HG03432 (cell line): Measurements from ENCODE around the gene SAC3D1.
"Not testable (repeated sequence)": the region's sequence is repeated elsewhere in the genome, so short reads cannot be mapped to it uniquely, and the experiment has no call there.

Source experiments
- ATAC-seq: cut with Tn5 transposase; IDR thresholded peaks from one replicate; pipeline ENCODE4 v1.9.1; 2021; ENCODE audit warnings: mild to moderate bottlenecking, moderate library complexity; ENCODE audit not compliant: unreplicated experiment

The SAC3D1 gene

DNA sequence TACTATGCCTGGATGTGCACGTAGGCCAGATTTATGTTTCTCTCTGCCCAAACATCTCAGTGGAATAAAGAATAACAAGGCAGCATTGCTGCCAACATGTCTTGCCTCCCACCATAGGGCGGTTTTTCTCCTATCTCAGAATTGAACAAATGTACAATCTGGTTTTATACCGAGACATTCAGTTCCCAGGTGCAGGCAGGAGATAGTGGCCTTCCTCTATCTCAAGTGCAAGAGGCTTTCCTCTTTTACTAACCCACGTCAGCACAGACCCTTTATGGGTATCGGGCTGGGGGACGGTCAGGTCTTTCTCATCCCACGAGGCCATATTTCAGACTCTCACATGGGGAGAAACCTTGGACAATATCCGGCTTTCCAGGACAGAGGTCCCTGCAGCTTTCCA, 17.5 kb upstream of the SAC3D1 start:
- not testable (repeated sequence) for ATAC-seq

DNA sequence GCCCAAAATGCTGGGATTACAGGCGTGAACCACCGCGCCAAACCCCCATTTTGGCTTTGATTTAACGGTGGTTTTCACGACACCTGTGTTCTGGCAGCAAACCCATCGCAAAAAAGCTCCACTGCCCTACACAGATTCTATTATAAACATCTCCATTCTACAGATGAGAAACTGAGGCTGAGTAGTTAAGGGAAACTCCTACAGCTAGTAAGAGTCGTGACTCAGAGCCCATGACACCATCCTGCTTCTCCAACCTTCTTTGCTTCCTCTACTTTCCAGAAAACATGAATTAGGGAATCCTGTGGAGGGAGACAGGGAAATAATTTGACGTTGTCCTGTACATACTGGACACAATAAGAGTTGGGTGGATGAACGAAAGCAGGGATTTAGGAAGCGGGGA, 14.2 kb upstream of the SAC3D1 start:
- ATAC-seq, result no peak

DNA sequence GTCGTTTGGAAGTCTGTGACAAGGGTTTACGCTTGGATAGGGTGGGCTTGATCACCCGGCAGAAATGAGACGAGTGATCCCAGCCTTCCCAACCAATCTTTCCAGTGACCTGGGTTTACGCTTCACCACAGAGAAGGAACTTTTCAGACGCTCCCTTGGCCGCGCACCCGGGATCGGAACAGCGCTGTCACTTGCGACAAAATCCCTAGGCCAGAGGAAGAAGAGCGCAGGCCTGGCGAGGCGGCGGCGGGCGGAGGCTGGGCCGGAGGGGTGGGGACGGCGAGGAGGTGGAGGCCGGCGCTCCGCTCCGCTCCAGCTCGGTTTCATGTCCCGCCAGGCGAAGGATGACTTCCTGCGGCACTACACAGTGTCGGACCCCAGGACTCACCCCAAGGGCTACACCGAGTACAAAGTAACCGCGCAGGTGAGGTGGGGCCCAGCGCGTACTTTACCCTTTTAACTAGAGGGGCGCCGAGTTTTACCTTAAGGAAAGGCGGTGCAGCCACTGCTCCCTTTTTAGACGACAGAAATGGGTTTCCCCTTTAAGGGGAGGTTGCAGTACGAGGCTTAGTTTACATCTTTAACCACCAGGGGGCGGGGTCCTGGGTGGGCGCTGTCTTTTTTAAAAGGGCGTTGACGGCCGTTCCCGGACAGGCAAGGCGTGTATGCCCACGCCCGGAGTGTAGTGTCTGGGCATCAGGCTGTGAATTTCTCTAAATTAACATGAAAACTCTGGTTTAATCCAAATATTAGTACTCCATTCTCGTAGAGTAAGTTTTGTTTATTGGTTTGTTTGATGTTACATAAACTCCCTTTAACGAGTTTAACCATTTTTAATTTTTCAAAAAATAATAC, 13.6 kb upstream of the SAC3D1 start, which contains the start of gene SNX15:
SNX15 (plus strand) TSS at position 227 of the 855 bp plus-strand sequence; CDS start at position 326, 99 bp downstream.
- ATAC-seq, result peak; percentile 89

DNA sequence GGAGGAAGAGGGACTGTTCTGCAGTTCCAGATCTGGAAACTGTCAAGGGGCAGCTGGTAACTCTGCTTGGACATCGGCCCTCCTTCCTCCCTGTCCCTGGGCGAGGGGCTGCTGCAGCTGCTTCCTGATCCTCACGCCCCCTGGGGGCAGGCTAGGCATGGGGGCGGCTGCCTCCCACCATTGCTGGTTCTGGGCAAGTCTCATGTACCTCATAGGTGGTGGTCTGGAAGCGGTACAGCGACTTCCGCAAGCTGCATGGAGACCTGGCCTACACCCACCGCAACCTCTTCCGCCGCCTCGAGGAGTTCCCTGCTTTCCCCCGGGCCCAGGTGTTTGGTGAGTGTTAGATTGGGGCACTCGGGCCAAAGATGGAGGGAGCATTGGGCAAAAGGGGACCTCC, 8.8 kb upstream of the SAC3D1 start:
- no peak for ATAC-seq

DNA sequence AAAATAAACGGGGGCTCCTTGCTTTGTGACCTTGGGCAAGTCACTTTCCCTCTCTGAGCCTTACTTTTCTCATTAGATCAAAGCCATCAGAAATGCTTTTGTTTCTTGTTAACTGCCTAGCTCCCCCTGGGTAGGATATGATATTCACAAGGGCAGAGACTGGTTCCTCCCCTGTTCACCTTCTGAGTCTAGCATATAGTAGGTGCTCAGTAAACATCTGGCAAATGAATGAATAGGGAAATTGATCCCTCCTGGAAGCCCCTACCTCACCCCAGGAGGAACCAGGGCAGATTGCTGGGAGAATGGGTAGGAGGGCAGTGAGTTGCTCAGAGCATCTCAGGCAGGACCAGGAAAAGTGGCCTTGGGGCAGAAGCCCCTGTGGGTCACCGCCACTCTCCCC, 6.6 kb upstream of the SAC3D1 start:
- no peak for ATAC-seq

DNA sequence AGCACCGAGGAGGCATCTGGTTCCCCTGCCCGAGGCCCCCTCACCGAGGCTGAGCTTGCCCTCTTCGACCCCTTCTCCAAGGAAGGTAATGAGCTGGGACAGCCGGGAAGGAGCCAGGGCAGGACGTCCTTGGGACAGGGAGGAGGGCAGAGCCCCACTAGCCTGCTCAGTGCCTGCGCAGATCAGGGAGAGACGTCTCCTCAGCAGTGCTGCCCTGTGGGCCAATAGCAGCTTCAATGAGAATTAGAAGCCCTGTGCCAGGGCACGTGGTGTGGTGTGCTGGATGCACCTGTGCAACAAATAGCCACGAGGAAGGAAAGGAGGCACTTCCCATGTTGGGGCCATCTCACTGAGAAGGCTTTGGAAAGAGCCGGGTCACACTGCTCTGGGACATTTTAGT, 5.4 kb upstream of the SAC3D1 start:
- no peak for ATAC-seq

DNA sequence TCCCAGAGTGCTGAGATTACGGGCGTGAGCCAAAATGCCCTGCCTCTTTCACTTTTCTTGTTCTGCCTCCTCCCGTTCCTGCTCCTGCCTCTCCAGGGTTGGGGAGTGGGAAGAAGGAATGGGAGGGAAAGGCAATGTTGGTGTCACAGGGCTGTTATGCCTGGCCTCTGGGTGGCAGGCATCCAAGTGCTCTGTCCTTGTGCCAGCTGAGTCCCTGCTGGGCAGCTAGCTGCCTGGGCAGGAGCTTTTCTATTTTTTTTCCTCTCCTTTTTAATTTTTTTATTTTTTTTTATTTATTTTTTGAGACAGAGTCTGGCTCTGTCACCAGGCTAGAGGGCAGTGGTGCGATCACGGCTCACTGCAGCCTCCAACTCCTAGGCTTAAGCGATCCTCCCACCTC, 4.1 kb upstream of the SAC3D1 start:
- no peak for ATAC-seq

DNA sequence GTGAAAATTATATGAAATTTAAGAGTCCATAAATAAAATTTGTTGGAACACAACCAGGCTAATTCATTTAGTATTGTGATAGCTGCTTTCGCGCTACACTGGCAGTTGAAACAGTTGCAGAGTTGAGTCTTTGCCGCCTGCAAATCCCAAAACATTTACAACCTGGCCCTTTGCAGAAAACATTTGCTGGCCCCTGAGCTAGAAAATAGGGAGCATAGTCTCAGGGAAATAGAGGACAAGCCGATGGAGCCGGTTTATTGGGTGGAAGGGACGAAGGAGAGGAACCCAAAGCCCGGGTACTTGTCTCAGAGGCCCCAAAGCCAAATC, 527 bp upstream of the SAC3D1 start:
- no peak for ATAC-seq

DNA sequence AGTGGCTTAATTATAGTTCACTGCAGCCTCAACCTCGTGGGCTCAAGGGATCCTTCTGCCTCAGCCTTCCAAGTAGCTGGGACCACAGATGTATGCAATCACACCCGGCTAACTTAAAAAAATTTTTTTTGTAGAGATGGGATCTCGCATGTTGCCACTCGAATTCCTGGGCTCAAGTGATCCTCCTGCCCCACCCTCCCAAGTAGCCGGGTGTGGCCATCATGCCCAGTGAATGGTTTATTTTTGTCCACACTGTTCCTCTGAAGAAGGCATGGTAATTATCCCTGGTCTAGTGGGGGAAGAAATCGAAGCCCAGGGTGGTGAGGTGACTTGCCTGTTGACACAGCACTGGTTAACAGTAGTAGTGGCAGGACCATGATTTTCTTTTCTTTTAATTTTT, 1.9 kb downstream of the SAC3D1 start:
- no peak for ATAC-seq

DNA sequence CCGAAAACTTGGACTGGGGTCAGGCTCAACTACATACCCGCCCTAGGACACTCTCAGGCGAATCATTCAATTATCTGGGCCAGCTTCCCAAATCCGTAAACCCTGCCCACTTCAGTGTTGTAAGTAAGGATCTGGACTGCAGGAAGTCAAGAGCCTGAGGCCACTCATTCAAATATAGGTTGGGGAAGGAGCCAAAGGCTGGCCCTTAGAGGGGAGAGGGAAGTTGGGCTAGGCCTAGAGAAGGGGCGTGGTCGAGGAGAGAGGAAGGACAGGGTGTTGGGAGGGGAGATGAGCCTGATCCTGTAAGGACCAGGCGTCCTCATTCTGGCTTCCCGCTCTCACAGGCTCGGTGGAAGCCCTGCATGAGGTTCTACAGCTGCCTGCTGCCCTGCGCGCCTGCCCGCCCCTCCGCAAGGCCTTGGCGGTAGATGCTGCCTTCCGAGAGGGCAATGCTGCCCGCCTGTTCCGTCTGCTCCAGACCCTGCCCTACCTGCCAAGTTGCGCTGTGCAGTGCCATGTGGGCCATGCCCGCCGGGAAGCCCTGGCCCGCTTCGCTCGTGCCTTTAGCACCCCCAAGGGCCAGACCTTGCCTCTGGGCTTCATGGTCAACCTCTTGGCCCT, 3.0 kb downstream of the SAC3D1 start:
- no peak for ATAC-seq

DNA sequence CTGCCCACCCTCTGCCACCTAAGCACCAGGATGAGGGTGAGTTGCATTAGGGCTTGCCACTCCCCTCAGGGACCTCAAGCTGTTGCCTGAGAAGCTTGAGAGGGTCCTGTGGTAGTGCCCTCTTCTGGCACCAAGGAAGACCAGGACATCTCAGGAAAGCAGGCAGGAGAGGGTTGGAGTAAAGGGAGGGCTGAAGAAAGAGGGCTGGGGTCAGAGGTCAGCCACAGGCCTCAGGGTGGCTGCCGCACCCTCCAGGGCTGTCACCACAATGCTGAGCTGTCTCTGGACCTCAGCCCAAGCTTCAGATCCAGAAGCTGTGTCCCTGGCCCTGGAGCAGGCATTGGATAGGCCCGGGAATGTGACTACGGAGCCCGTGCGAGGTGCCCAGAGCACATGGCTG, 4.1 kb downstream of the SAC3D1 start:
- ATAC-seq, result no peak

DNA sequence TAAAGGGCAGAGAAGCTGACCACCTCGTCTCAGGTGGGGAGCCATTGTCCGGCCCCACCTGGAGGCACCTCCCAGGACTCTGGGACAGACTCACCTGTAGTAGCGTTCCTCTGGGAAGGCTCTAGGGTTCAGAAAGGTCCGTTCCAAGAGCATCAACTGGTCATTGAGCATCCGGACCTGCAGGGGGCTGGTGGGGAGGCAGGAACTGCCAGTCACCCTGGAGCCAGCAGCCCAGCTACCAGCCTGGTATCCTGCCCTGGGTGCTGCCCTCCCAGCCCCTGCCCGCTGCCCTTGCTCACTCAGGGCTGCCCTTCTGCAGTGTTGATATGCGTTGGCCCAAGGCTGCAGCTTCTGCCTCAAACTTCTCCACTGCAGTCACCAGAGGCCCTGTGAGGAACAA, 4.7 kb downstream of the SAC3D1 start:
- ATAC-seq, result no peak

DNA sequence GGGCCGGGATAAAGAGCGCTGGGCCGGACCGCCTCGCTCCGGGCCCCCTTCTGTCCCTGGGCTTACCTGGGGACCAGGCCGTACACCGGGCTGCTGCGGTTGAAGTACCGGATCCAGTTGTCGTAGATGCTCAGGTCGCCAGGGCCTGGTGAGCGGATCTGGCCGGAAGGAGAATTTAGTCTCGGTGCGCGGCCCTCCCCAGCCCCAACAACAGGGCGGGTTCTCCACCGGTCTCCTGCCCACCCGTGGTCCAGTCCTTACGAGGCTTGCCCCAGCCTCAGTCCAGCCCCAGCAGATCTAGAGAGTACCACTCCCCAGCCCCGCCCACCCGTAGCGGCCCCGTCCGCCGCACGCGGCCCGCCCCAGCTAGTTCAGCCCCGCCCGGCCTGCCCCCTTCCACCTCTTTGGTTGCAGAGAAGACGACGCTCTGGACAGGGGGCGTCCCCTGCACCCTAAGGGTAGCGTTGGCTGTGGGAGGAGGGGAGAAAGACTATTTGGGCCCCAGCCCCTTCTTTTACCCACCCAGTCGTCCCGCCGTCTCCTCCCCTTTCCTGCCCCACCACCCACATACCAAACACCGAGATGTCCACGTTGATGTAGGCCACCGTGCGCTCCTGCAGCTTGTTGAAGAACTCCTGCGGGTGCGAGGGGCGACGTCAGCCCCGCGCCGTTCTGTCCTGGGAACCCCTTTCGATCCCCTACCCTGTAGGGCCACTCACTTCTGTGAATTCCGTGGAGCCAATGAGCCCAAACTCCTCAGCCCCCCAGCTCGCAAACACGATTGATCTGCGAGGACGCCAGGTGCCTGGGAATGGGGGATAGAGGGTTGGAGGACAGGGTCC, 6.8 kb downstream of the SAC3D1 start:
- ATAC-seq, result no peak

DNA sequence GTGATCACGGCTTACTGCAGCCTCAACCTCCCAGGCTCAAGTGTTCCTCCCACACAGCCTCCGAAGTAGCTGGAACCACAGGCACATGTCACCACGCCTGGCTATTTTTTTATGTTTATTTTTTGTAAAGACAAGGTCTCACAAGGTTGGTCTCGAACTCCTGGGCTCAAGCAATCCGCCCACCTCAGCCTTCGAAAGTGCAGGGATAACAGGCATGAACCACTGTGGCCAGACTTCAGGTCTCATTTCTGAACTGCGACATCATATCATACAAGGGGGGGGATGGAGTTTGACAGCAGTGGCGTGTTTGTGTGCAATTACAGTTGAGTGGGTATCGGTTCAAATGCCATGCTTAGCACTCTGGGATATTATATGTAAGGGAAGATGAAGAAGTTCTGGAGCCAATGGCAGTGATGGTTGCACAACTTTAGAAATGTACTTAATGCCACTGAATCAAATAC, 10.4 kb downstream of the SAC3D1 start:
- no peak for ATAC-seq

DNA sequence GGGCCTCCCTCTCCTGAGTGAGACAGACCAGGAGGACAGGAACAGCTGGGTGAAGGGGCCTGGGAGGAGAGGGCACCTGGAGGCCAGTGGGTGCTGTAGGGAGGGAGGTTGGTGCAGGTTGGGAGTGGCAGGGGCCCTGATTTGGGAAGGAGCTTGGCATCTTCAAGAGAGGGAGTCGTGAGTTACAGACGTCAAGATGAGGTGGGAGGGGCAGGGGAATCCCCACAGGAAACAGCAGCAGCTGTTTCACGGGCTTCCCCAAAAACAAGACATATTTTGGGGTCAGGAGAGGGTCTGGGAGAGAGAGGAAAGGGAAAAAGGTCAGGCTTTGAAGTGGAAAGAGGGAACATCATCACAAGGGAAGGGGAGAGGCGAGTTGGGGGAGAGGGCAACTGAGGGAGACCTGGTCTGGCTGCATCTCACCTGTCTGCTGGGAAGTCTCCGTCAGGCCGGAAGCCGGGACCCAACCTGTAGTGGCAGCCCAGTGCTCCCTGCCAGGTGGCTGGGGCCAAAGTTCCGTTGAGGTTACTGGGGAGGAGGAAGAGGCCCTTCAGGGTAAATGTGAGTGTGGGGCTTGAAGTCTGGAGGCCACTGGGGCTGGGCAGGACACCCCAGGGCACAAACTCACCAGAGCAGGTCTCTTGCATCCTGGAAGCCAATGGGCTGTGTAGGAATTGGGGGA, 13.0 kb downstream of the SAC3D1 start:
- ATAC-seq, result no peak

DNA sequence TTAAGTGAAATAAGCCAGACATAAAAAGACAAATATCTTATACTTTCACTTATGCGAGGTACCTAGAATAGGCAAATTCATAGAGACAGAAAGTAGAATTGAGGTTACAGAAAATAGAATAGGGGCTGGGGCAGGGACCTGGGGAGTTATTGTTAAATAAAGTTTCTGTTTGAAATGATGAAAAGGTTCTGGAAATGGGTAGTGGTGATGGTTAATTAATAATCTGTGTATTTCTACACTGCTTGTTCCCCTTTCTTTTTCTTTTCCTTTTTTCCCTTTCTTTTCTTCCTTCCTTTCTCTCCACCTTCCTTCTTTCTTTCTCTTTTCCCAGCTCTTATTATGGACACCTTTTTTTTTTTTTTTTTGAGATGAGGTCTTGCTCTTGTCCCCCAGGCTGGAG, 14.5 kb downstream of the SAC3D1 start:
- ATAC-seq, result peak; percentile 42

DNA sequence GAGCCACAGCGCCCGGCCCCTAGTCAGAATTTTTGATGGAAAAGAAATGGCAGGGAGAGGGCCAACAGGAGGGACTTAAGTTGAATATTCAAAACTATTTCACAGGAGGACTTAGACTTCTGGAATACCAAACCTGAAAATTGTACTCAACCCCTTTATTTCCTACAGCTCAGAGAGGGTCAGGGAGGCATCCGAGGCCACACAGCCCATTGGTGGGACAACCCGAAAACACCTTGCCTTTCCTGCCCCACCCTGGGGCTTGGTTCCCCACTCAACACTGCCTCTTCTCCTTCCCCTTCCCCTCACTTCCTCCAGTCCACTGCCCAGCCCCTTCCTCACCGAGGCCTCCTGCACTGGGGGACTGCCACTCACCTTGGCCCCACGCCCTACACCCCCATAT, 16.0 kb downstream of the SAC3D1 start:
- ATAC-seq, result no peak

DNA sequence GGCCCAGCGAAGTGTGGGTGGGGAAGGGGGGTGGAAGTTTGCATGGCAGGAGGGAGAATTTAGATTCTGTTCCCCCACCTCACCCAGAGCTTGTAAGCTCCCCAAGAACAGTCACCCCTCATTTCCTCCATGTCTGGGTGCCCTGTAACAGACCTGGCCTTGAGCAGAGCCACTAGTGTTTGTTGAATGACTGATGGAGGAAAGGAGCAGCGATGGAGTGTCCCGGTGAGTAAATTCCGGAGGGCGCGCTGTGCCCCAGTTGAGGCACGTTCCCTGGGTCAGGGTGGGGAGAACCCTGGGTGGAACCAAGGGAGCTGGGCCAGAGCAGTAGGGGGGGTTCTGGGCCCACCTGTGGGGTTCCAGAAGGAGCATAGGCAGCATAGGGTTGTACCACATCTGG, 16.5 kb downstream of the SAC3D1 start:
- no peak for ATAC-seq

DNA sequence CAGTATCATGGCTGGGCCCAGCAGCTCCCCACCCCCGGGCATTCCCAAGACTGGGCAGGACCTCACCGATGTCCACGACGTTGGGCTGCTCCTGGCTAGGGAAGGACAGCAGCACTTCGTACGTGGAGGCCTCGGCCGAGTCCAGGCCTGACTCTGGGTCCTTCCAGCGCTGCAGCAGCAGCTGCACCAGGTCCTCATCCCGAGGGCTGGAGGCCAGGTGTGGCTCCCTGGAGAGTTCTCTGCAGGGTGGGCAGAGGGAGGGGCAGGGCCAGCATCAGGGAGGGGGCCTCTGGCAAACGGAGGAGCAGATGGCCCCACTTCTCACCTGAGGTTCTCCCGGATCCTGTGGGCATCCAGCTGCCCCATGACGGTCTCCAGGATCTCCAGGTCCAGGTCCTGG, 17.0 kb downstream of the SAC3D1 start:
- no peak for ATAC-seq

DNA sequence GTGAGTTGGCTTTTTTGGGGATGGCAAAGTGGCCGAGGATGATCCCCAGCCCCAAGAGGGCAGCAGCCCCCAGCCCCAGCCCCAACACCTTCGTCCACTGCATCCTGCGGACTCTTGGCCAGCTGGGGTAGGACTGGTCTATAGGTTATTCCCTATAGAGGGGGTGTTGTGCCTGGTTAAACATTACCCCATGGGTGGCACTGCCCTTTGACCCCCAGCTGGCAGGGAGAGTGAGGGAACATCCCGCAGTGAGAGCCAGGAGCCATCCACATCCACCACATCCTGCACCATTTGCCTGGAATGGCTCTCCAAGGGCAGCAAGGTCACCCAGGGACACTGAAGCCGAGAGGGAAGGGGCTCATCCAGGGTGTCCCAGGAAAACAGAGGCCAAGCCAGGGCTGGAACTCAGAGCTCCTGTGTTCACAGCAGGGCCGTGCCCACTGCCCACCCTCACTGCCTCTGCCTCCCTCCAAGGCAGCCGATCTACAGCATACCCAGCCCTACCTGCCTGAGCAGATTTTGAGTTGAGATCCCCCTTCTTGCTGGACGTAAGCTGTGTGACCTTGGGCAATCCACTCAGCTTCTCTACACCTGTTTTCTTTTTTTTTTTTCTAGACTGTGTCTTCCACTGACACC, 17.5 kb downstream of the SAC3D1 start, which contains the start of gene NAALADL1:
NAALADL1 (minus strand) TSS at position 135 of the 636 bp plus-strand sequence; CDS start at position 103, 32 bp downstream.
- ATAC-seq, result no peak
